BJ (cell line): ENCODE measurements around the gene ITGB8. TPM values are rescaled to one million over a fixed set of nuclear protein-coding genes. Genes with fewer than 3 reads are reported as not detected.

Source experiments
- CTCF ChIA-PET: fragments of 350-600 bp; formaldehyde crosslinking; extraction: SDS; loops from one replicate; lab custom pipeline; 2021; ENCODE audit warnings: antibody characterized with exemption, inconsistent platforms; lab: Yijun Ruan, JAX
- POLR2A ChIA-PET: fragments of 300-600 bp; sonication (Branson Sonifier 250); formaldehyde crosslinking; extraction: SDS; loops from one replicate; lab custom pipeline; 2021; ENCODE audit warnings: antibody characterized with exemption; lab: Charles Lee
- DNase-seq: peaks from one replicate; pipeline ENCODE4 v3.0.0-alpha.2; 2011; ENCODE audit warnings: low read depth
- H3K27me3 ChIP-seq: 2 replicates; pipeline ENCODE4 v1.6.0; 2011; ENCODE audit warnings: low read length; ENCODE audit not compliant: control insufficient read depth, insufficient read depth
- H3K36me3 ChIP-seq: 2 replicates; pipeline ENCODE4 v1.5.1; 2011; ENCODE audit warnings: low read length; ENCODE audit not compliant: control insufficient read depth, insufficient read depth
- H3K4me3 ChIP-seq: 2 replicates; pipeline ENCODE4 v1.5.1; 2011; ENCODE audit warnings: low read depth, mild to moderate bottlenecking, control low read depth, low read length
- CTCF ChIP-seq: IDR thresholded peaks from 2 replicates; pipeline ENCODE4 v1.5.1; 2011; ENCODE audit warnings: low read depth, mild to moderate bottlenecking, control low read depth, inconsistent platforms, low read length, moderate library complexity; ENCODE audit not compliant: insufficient read depth
- polyA plus RNA-seq: library from polyadenylated mRNA; depleted of rRNA; stranded (reverse); fragments of >200 nt; gene quantifications from 2 replicates; pipeline ENCODE4 v1.2.3, GENCODE V29; 2011

ITGB8 gene
- polyA plus RNA-seq, 1 experiment: 0.58 TPM

GRCh38 chr7:20307901-20308300 is 22.8 kb upstream of the ITGB8 start:
- CTCF ChIA-PET: no interaction called here
- DNase-seq: no peak
- no peak for TF ChIP-seq CTCF
- POLR2A ChIA-PET: no interaction called here
- no peak overlapping the region for H3K4me3 ChIP-seq
- H3K36me3 ChIP-seq: no peaks in the 10 kb centered on the region
- no peaks in the 10 kb centered on the region for H3K27me3 ChIP-seq

GRCh38 chr7:20310301-20310700 is 20.4 kb upstream of the ITGB8 start:
- no peaks in the 10 kb centered on the region for H3K27me3 ChIP-seq
- POLR2A ChIA-PET: no interaction called here
- no peak overlapping the region for H3K4me3 ChIP-seq
- no peak for TF ChIP-seq CTCF
- H3K36me3 ChIP-seq: no peaks in the 10 kb centered on the region
- no peak for DNase-seq
- CTCF ChIA-PET: interaction anchor here (0.7 to 3.4 kb wide), 6 partner anchors 89 to 1670 kb away, joined by 3 to 15 read pairs (median 4); no protein-coding TSS in a partner anchor

- CTCF ChIA-PET: interaction anchor here (0.6 to 3.4 kb wide), 13 partner anchors 10 to 602 kb away, joined by 3 to 15 read pairs (median 3); partner anchors contain the start of genes ITGB8 and POLR1F
- no peak overlapping the region for H3K4me3 ChIP-seq
- H3K36me3 ChIP-seq: no peaks in the 10 kb centered on the region
- POLR2A ChIA-PET: no interaction called here
- peak; percentile 22 for DNase-seq
- no peaks in the 10 kb centered on the region for H3K27me3 ChIP-seq
- TF ChIP-seq CTCF: peak; percentile 40
Measured at GRCh38 chr7:20310963-20311742, 19.5 kb upstream of the ITGB8 start.

- H3K4me3 ChIP-seq: no peak overlapping the region
- H3K36me3 ChIP-seq: no peaks in the 10 kb centered on the region
- POLR2A ChIA-PET: no interaction called here
- DNase-seq: no peak
- no peaks in the 10 kb centered on the region for H3K27me3 ChIP-seq
- CTCF ChIA-PET: interaction anchor here (0.6 to 3.4 kb wide), 9 partner anchors 19 to 558 kb away, joined by 3 to 15 read pairs (median 3); partner anchors contain the start of gene ITGB8
- no peak for TF ChIP-seq CTCF
Measured at GRCh38 chr7:20311743-20312042, 19.0 kb upstream of the ITGB8 start.

GRCh38 chr7:20312562-20312961 is 18.1 kb upstream of the ITGB8 start:
- ChIA-PET POLR2A (no interaction called here), CTCF (interaction anchor here (1.4 to 3.4 kb wide), 5 partner anchors 18 to 349 kb away, joined by 3 to 15 read pairs (median 6); partner anchors contain the start of gene ITGB8)
- no peak for DNase-seq
- Histone ChIP-seq H3K4me3 (no peak overlapping the region), H3K36me3 (no peaks in the 10 kb centered on the region), H3K27me3 (no peaks in the 10 kb centered on the region)
- TF ChIP-seq CTCF: no peak
